Measurements from ENCODE around the gene TRABD2B.

TRABD2B gene

GRCh38 chr1:47942240-47942629 is 55.0 kb downstream of the TRABD2B start:
- Histone ChIP-seq H3K4me3 (ENCODE audit: low read length) (no peak overlapping the region), H3K27me3 (ENCODE audit: insufficient read depth, low read length) (no peaks in the 10 kb centered on the region), H2AFZ (ENCODE audit: low read depth, low read length) (no peak overlapping the region), H3K36me3 (ENCODE audit: insufficient read depth, low read length) (no peaks in the 10 kb centered on the region), H3K9me3 (ENCODE audit: low read length) (no peaks in the 10 kb centered on the region), H3K4me1 (ENCODE audit: insufficient read depth, low read length) (no peaks in the 10 kb centered on the region)

- H3K4me3 ChIP-seq (ENCODE audit: low read length): no peak overlapping the region
- H2AFZ ChIP-seq (ENCODE audit: low read depth, low read length): no peak overlapping the region
- no peaks in the 10 kb centered on the region for H3K27me3 ChIP-seq (ENCODE audit: insufficient read depth, low read length)
- no peaks in the 10 kb centered on the region for H3K36me3 ChIP-seq (ENCODE audit: insufficient read depth, low read length)
- H3K9me3 ChIP-seq (ENCODE audit: low read length): no peaks in the 10 kb centered on the region
- no peaks in the 10 kb centered on the region for H3K4me1 ChIP-seq (ENCODE audit: insufficient read depth, low read length)
Observed at GRCh38 chr1:47941609-47942239, 55.5 kb downstream of the TRABD2B start.

DNA sequence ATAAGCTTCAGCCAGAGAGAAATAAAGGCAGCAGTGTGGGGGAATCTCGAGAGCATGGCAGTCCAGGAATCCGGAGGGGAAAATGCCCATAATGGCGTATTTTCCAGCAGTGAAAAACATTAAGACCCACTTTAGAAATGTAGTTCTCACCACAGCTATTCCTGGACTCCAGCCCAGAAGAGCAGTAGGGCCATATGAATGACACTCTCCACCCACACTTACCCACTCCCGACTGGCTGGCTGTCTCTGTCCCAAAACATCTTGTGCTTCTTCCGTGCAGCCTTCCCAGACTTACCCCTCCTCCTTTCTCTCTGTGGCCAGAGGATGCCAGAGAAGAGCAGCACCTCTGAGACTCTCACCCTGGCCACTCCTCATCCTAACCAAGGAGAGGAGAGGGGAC is 56.4 kb downstream of the TRABD2B start:
- H2AFZ ChIP-seq (ENCODE audit: low read depth, low read length): no peak overlapping the region
- no peaks in the 10 kb centered on the region for H3K36me3 ChIP-seq (ENCODE audit: insufficient read depth, low read length)
- H3K9me3 ChIP-seq (ENCODE audit: low read length): no peaks in the 10 kb centered on the region
- no peaks in the 10 kb centered on the region for H3K4me1 ChIP-seq (ENCODE audit: insufficient read depth, low read length)
- no peak overlapping the region for H3K4me3 ChIP-seq (ENCODE audit: low read length)
- H3K27me3 ChIP-seq (ENCODE audit: insufficient read depth, low read length): no peaks in the 10 kb centered on the region

DNA sequence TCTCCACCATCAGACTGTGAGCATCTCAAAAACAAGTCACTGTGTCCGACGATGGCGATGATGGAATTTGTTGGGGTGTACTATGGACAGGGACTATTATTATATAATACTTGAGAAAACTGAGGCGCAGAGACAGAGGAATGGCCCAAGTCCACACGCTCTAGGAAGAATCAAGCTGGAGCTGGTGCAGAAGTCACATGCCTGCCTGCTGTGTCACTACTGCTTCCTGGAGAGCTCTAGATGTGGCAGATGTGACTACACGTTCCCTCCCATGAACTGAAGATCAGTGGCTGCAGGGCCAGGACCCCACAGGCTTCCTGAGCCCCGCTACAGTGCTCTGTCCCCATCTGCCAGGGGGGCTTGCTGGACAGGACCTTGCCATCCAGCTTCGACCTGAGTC is 56.9 kb downstream of the TRABD2B start:
- Histone ChIP-seq H3K27me3 (ENCODE audit: insufficient read depth, low read length) (no peaks in the 10 kb centered on the region), H3K9me3 (ENCODE audit: low read length) (no peaks in the 10 kb centered on the region), H3K4me3 (ENCODE audit: low read length) (no peak overlapping the region), H2AFZ (ENCODE audit: low read depth, low read length) (no peak overlapping the region), H3K4me1 (ENCODE audit: insufficient read depth, low read length) (no peaks in the 10 kb centered on the region), H3K36me3 (ENCODE audit: insufficient read depth, low read length) (no peaks in the 10 kb centered on the region)

GRCh38 chr1:47938520-47938919 is 58.7 kb downstream of the TRABD2B start:
- no peak overlapping the region for H3K4me3 ChIP-seq (ENCODE audit: low read length)
- no peaks in the 10 kb centered on the region for H3K4me1 ChIP-seq (ENCODE audit: insufficient read depth, low read length)
- H3K9me3 ChIP-seq (ENCODE audit: low read length): no peaks in the 10 kb centered on the region
- no peaks in the 10 kb centered on the region for H3K36me3 ChIP-seq (ENCODE audit: insufficient read depth, low read length)
- no peak overlapping the region for H2AFZ ChIP-seq (ENCODE audit: low read depth, low read length)
- no peaks in the 10 kb centered on the region for H3K27me3 ChIP-seq (ENCODE audit: insufficient read depth, low read length)

- H3K4me3 ChIP-seq (ENCODE audit: low read length): no peak overlapping the region
- H3K4me1 ChIP-seq (ENCODE audit: insufficient read depth, low read length): no peaks in the 10 kb centered on the region
Observed at GRCh38 chr1:47937586-47938254, 59.5 kb downstream of the TRABD2B start.

GRCh38 chr1:47936916-47937551 is 60.2 kb downstream of the TRABD2B start:
- H3K9me3 ChIP-seq (ENCODE audit: low read length): no peaks in the 10 kb centered on the region
- H2AFZ ChIP-seq (ENCODE audit: low read depth, low read length): no peak overlapping the region
- no peaks in the 10 kb centered on the region for H3K27me3 ChIP-seq (ENCODE audit: insufficient read depth, low read length)
- H3K4me1 ChIP-seq (ENCODE audit: insufficient read depth, low read length): no peaks in the 10 kb centered on the region
- no peak overlapping the region for H3K4me3 ChIP-seq (ENCODE audit: low read length)
- H3K36me3 ChIP-seq (ENCODE audit: insufficient read depth, low read length): no peaks in the 10 kb centered on the region

More at GRCh38 chr1:47937586-47938254, 59.5 kb downstream of the TRABD2B start:
- no peaks in the 10 kb centered on the region for H3K27me3 ChIP-seq (ENCODE audit: insufficient read depth, low read length)
- no peak overlapping the region for H2AFZ ChIP-seq (ENCODE audit: low read depth, low read length)
- H3K36me3 ChIP-seq (ENCODE audit: insufficient read depth, low read length): no peaks in the 10 kb centered on the region
- H3K9me3 ChIP-seq (ENCODE audit: low read length): no peaks in the 10 kb centered on the region

DNA sequence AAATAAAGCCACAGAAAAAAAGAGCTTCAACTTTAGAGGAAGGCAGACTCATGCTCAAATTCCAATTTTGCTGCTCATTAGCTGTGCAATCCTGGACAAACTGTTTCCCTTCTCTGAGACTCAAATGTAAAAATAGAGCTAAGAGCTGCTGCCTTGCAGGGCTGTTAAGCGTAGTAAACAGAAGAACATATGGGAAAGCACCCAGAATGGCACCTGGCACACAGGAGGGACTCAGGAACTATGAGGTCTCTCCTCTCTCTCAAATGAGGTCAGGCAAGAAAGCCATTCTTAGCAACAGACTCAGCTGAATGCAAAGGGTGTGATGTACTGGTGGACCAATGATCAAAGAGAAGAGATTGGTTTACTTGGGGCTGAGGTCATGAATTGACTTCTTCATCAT is 61.3 kb downstream of the TRABD2B start:
- Histone ChIP-seq H3K4me3 (ENCODE audit: low read length) (no peak overlapping the region), H3K9me3 (ENCODE audit: low read length) (no peaks in the 10 kb centered on the region), H3K36me3 (ENCODE audit: insufficient read depth, low read length) (no peaks in the 10 kb centered on the region), H2AFZ (ENCODE audit: low read depth, low read length) (no peak overlapping the region), H3K4me1 (ENCODE audit: insufficient read depth, low read length) (no peaks in the 10 kb centered on the region), H3K27me3 (ENCODE audit: insufficient read depth, low read length) (no peaks in the 10 kb centered on the region)

GRCh38 chr1:47935163-47935562 is 62.0 kb downstream of the TRABD2B start:
- H3K9me3 ChIP-seq (ENCODE audit: low read length): no peaks in the 10 kb centered on the region
- no peaks in the 10 kb centered on the region for H3K27me3 ChIP-seq (ENCODE audit: insufficient read depth, low read length)

DNA sequence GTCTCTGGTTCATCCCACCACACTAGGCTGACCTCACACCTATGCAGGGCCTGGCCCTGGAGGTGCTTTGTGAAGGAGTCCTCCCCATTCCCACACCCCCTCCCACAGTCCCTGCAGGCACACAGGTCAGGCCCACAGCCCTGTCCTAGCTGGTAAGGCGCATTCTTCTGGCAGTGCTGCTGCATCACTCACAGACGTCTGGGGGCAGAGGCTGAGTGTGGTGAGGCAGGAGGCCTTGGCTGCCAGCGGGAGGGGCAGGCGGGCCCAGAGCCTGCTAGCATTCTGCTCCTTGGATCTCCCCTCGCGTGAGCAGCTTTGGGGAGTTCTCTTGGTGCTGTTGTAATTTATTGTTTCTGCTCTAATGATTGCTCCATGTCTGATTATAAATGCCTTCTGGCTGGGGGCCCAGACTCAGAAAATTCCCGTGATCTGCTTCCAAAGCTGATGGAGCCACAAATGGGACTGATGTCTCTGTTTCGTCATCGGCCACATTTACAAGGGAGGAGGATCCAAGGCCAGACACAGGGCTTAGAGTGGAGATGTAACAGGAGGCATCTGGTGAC is 62.9 kb downstream of the TRABD2B start:
- H3K9me3 ChIP-seq (ENCODE audit: low read length): no peaks in the 10 kb centered on the region
- no peak overlapping the region for H2AFZ ChIP-seq (ENCODE audit: low read depth, low read length)
- no peaks in the 10 kb centered on the region for H3K27me3 ChIP-seq (ENCODE audit: insufficient read depth, low read length)
- no peaks in the 10 kb centered on the region for H3K4me1 ChIP-seq (ENCODE audit: insufficient read depth, low read length)
- no peaks in the 10 kb centered on the region for H3K36me3 ChIP-seq (ENCODE audit: insufficient read depth, low read length)
- H3K4me3 ChIP-seq (ENCODE audit: low read length): no peak overlapping the region

More at GRCh38 chr1:47935163-47935562, 62.0 kb downstream of the TRABD2B start:
- H3K4me3 ChIP-seq (ENCODE audit: low read length): no peak overlapping the region
- no peaks in the 10 kb centered on the region for H3K36me3 ChIP-seq (ENCODE audit: insufficient read depth, low read length)
- no peaks in the 10 kb centered on the region for H3K4me1 ChIP-seq (ENCODE audit: insufficient read depth, low read length)
- H2AFZ ChIP-seq (ENCODE audit: low read depth, low read length): no peak overlapping the region

GRCh38 chr1:47932743-47933142 is 64.4 kb downstream of the TRABD2B start:
- no peaks in the 10 kb centered on the region for H3K27me3 ChIP-seq (ENCODE audit: insufficient read depth, low read length)
- H3K4me3 ChIP-seq (ENCODE audit: low read length): no peak overlapping the region
- no peak overlapping the region for H2AFZ ChIP-seq (ENCODE audit: low read depth, low read length)
- H3K9me3 ChIP-seq (ENCODE audit: low read length): no peaks in the 10 kb centered on the region
- no peaks in the 10 kb centered on the region for H3K4me1 ChIP-seq (ENCODE audit: insufficient read depth, low read length)
- no peaks in the 10 kb centered on the region for H3K36me3 ChIP-seq (ENCODE audit: insufficient read depth, low read length)

- no peaks in the 10 kb centered on the region for H3K4me1 ChIP-seq (ENCODE audit: insufficient read depth, low read length)
- H3K9me3 ChIP-seq (ENCODE audit: low read length): no peaks in the 10 kb centered on the region
- no peaks in the 10 kb centered on the region for H3K27me3 ChIP-seq (ENCODE audit: insufficient read depth, low read length)
- no peaks in the 10 kb centered on the region for H3K36me3 ChIP-seq (ENCODE audit: insufficient read depth, low read length)
- no peak overlapping the region for H2AFZ ChIP-seq (ENCODE audit: low read depth, low read length)
- no peak overlapping the region for H3K4me3 ChIP-seq (ENCODE audit: low read length)
Observed at GRCh38 chr1:47931395-47931794, 65.8 kb downstream of the TRABD2B start.

GRCh38 chr1:47930210-47930840 is 66.9 kb downstream of the TRABD2B start:
- no peaks in the 10 kb centered on the region for H3K4me1 ChIP-seq (ENCODE audit: insufficient read depth, low read length)
- no peaks in the 10 kb centered on the region for H3K9me3 ChIP-seq (ENCODE audit: low read length)
- no peaks in the 10 kb centered on the region for H3K27me3 ChIP-seq (ENCODE audit: insufficient read depth, low read length)
- no peaks in the 10 kb centered on the region for H3K36me3 ChIP-seq (ENCODE audit: insufficient read depth, low read length)
- H3K4me3 ChIP-seq (ENCODE audit: low read length): no peak overlapping the region
- no peak overlapping the region for H2AFZ ChIP-seq (ENCODE audit: low read depth, low read length)
